ENCODE results near the gene VAMP1. TPM values are rescaled to one million over a fixed set of nuclear protein-coding genes. Genes with fewer than 3 reads are reported as not detected.
A peak's percentile ranks its signal among the peaks of the same experiment; 100 is the strongest.

Gene VAMP1
- total and polyA plus RNA-seq, 2 of the 4 experiments (the other 2 are of a cell fraction): 7.2 to 21.9 TPM

GRCh38 chr12:6430124-6430989 is 40.1 kb downstream of the VAMP1 start (continued):
- TF ChIP-seq ELK1 (IDR thresholded peaks at IDR 0.05; ENCODE audit: borderline replicate concordance, low read depth, low read length) (no peak), MAZ (IDR thresholded peaks at IDR 0.05; ENCODE audit: borderline replicate concordance, low read depth, low read length) (0 out of 2 replicates have a peak, but pooled peaks have one; percentile 47), CHD1 (IDR thresholded peaks at IDR 0.05; ENCODE audit: low read depth, low read length) (no peak), SMC3 (IDR thresholded peaks at IDR 0.05; ENCODE audit: low read depth, low read length) (no peak), BHLHE40 (IDR thresholded peaks at IDR 0.05; ENCODE audit: low read depth, low read length) (peak; percentile 45; the same call in 1 of the 2 replicates)
